SK-N-SH treated with all-trans-retinoic acid at 6 μM for 48 hours (cell line): ENCODE data around the gene EDIL3.

Source experiments
- ESRRG ChIP-seq: fragments of 250-450 bp; sonication (Bioruptor Pico); IDR thresholded peaks from 2 replicates; pipeline ENCODE4 v1.6.1; 2021; ENCODE audit warnings: mild to moderate bottlenecking
- PPARA ChIP-seq: fragments of 250-450 bp; sonication (Bioruptor Pico); IDR thresholded peaks from 2 replicates; pipeline ENCODE4 v1.5.0; 2020; ENCODE audit warnings: mild to moderate bottlenecking, borderline replicate concordance
- ZC3H10 ChIP-seq: fragments of 250-450 bp; sonication (Bioruptor Pico); IDR thresholded peaks from 2 replicates; pipeline ENCODE4 v1.5.1; 2021; ENCODE audit warnings: mild to moderate bottlenecking, moderate library complexity
- ZFP30 ChIP-seq: fragments of 450-650 bp; formaldehyde crosslinking; IDR thresholded peaks from 2 replicates; pipeline ENCODE4 v1.5.0; 2022; ENCODE audit warnings: mild to moderate bottlenecking, moderate library complexity
- ZNF70 ChIP-seq: fragments of 450-650 bp; formaldehyde crosslinking; IDR thresholded peaks from 2 replicates; pipeline ENCODE4 v1.5.0; 2020; ENCODE audit warnings: mild to moderate bottlenecking, moderate library complexity
- TF ChIP-seq, protein P1 (sequence below): fragments of 250-450 bp; sonication (Bioruptor Pico); IDR thresholded peaks from 2 replicates; pipeline ENCODE4 v1.8.0; 2020; ENCODE audit warnings: mild to moderate bottlenecking, moderate library complexity, borderline replicate concordance
- TF ChIP-seq, protein P2 (sequence below): fragments of 250-450 bp; sonication (Bioruptor Pico); IDR thresholded peaks from 2 replicates; pipeline ENCODE4 v1.5.0; 2020; ENCODE audit warnings: mild to moderate bottlenecking, moderate library complexity

DNA sequence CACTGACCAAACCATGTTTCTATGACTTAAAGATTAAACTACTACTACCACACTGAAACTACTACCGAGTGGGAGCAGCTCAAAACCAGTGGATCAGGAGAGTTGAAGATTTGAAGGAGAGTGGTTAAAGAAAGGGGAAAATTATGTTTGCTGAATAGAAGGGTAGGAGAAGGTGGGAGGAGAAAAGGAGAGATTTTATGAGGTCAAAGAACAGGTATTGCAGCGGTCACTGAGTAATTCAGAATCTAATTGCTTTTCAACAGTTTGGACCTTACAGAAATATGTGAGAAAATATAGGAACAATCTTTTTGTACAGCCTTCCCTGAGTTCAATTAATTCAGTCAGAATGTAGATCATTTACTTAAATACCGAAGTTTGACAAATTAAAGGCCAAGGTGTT lies 24.6 kb downstream of the EDIL3 start:
- no peak for TF ChIP-seq PPARA
- TF ChIP-seq, protein P1, sequence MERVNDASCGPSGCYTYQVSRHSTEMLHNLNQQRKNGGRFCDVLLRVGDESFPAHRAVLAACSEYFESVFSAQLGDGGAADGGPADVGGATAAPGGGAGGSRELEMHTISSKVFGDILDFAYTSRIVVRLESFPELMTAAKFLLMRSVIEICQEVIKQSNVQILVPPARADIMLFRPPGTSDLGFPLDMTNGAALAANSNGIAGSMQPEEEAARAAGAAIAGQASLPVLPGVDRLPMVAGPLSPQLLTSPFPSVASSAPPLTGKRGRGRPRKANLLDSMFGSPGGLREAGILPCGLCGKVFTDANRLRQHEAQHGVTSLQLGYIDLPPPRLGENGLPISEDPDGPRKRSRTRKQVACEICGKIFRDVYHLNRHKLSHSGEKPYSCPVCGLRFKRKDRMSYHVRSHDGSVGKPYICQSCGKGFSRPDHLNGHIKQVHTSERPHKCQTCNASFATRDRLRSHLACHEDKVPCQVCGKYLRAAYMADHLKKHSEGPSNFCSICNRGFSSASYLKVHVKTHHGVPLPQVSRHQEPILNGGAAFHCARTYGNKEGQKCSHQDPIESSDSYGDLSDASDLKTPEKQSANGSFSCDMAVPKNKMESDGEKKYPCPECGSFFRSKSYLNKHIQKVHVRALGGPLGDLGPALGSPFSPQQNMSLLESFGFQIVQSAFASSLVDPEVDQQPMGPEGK (CRISPR knock-in tag): no peak
- TF ChIP-seq ESRRG (CRISPR knock-in tag): no peak
- TF ChIP-seq, protein P2, sequence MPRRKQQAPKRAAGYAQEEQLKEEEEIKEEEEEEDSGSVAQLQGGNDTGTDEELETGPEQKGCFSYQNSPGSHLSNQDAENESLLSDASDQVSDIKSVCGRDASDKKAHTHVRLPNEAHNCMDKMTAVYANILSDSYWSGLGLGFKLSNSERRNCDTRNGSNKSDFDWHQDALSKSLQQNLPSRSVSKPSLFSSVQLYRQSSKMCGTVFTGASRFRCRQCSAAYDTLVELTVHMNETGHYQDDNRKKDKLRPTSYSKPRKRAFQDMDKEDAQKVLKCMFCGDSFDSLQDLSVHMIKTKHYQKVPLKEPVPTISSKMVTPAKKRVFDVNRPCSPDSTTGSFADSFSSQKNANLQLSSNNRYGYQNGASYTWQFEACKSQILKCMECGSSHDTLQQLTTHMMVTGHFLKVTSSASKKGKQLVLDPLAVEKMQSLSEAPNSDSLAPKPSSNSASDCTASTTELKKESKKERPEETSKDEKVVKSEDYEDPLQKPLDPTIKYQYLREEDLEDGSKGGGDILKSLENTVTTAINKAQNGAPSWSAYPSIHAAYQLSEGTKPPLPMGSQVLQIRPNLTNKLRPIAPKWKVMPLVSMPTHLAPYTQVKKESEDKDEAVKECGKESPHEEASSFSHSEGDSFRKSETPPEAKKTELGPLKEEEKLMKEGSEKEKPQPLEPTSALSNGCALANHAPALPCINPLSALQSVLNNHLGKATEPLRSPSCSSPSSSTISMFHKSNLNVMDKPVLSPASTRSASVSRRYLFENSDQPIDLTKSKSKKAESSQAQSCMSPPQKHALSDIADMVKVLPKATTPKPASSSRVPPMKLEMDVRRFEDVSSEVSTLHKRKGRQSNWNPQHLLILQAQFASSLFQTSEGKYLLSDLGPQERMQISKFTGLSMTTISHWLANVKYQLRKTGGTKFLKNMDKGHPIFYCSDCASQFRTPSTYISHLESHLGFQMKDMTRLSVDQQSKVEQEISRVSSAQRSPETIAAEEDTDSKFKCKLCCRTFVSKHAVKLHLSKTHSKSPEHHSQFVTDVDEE: no peak
- no peak for TF ChIP-seq ZFP30 (CRISPR knock-in tag)
- no peak for TF ChIP-seq ZNF70
- no peak for TF ChIP-seq ZC3H10 (CRISPR knock-in tag)
